Stimulated activated CD8-positive, alpha-beta memory T cell treated with anti-CD3 and anti-CD28 coated beads, Interleukin-15, amount 100 ng/mL, for 24 hours (primary cell): ENCODE data around the gene TAL1.

Experiments
- DNase-seq: peaks from one replicate; pipeline ENCODE4 v3.0.0-alpha.2; 2020; ENCODE audit warnings: low read depth

The TAL1 gene

GRCh38 chr1:47175227-47175934, 56.6 kb downstream of the TAL1 start:
- DNase-seq: no peak

GRCh38 chr1:47174656-47175020, 57.4 kb downstream of the TAL1 start:
- DNase-seq: no peak

GRCh38 chr1:47172782-47173181, 59.2 kb downstream of the TAL1 start:
- DNase-seq: no peak
